ENCODE data around the gene FLRT2. TPM values are rescaled to one million over a fixed set of nuclear protein-coding genes. Genes with fewer than 3 reads are reported as not detected.

Gene FLRT2
- total RNA-seq, 1 donor from 2014 or later = 168 TPM

GRCh38 chr14:85675957-85676356 is 146.0 kb downstream of the FLRT2 start:
- no peak for DNase-seq (ENCODE audit: extremely low spot score, unreplicated experiment)
- no peaks in the 10 kb centered on the region for H3K9me3 Mint-ChIP-seq (ENCODE audit: unreplicated experiment)
- H3K4me3 Mint-ChIP-seq (ENCODE audit: unreplicated experiment) = no peak overlapping the region
- H3K36me3 Mint-ChIP-seq (ENCODE audit: unreplicated experiment) = no peaks in the 10 kb centered on the region
- TF ChIP-seq CTCF (IDR thresholded peaks at IDR 0.05) = no peak
- no peak overlapping the region for H3K27ac Mint-ChIP-seq (ENCODE audit: unreplicated experiment)
- H3K4me1 Mint-ChIP-seq (ENCODE audit: unreplicated experiment) = no peaks in the 10 kb centered on the region
- no peaks in the 10 kb centered on the region for H3K27me3 Mint-ChIP-seq (ENCODE audit: unreplicated experiment)

DNA sequence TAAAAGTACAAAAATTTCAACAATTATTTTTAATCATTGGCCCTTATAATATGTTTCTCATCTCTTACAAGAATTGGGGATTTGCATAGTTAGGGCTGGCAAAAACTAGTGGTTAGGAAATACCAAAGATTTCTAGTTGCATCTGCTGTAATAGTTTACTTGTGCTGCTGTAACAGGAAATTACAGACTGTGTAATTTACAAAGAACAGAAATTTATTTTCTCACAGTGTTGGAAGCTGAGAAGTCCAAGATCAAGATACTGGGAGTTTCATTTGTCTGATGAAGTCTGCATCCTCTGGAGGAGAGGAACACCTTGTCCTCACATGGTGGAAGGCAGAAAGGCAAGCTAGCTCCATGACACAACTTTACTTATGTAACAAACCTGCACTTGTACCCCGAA is 157.0 kb downstream of the FLRT2 start:
- peaks cover 1% of the 10 kb centered on the region for H3K4me1 Mint-ChIP-seq (ENCODE audit: unreplicated experiment)
- H3K27me3 Mint-ChIP-seq (ENCODE audit: unreplicated experiment) = no peaks in the 10 kb centered on the region

GRCh38 chr14:85687456-85687855 is 157.5 kb downstream of the FLRT2 start:
- H3K4me3 Mint-ChIP-seq (ENCODE audit: unreplicated experiment) = no peak overlapping the region
- no peaks in the 10 kb centered on the region for H3K9me3 Mint-ChIP-seq (ENCODE audit: unreplicated experiment)
- DNase-seq (ENCODE audit: extremely low spot score, unreplicated experiment) = no peak
- H3K4me1 Mint-ChIP-seq (ENCODE audit: unreplicated experiment) = peaks cover 1% of the 10 kb centered on the region
- no peaks in the 10 kb centered on the region for H3K27me3 Mint-ChIP-seq (ENCODE audit: unreplicated experiment)
- no peak overlapping the region for H3K27ac Mint-ChIP-seq (ENCODE audit: unreplicated experiment)
- TF ChIP-seq CTCF (IDR thresholded peaks at IDR 0.05) = no peak
- H3K36me3 Mint-ChIP-seq (ENCODE audit: unreplicated experiment) = no peaks in the 10 kb centered on the region

More for the DNA sequence above, 157.0 kb downstream of the FLRT2 start:
- DNase-seq (ENCODE audit: extremely low spot score, unreplicated experiment) = no peak
- Mint-ChIP-seq H3K9me3 (ENCODE audit: unreplicated experiment) (no peaks in the 10 kb centered on the region), H3K27ac (ENCODE audit: unreplicated experiment) (no peak overlapping the region), H3K4me3 (ENCODE audit: unreplicated experiment) (no peak overlapping the region), H3K36me3 (ENCODE audit: unreplicated experiment) (no peaks in the 10 kb centered on the region)
- TF ChIP-seq CTCF (IDR thresholded peaks at IDR 0.05) = no peak

GRCh38 chr14:85688006-85688405 is 158.1 kb downstream of the FLRT2 start:
- DNase-seq (ENCODE audit: extremely low spot score, unreplicated experiment) = no peak
- no peaks in the 10 kb centered on the region for H3K36me3 Mint-ChIP-seq (ENCODE audit: unreplicated experiment)
- no peaks in the 10 kb centered on the region for H3K9me3 Mint-ChIP-seq (ENCODE audit: unreplicated experiment)
- H3K4me3 Mint-ChIP-seq (ENCODE audit: unreplicated experiment) = no peak overlapping the region
- H3K27ac Mint-ChIP-seq (ENCODE audit: unreplicated experiment) = no peak overlapping the region
- H3K27me3 Mint-ChIP-seq (ENCODE audit: unreplicated experiment) = no peaks in the 10 kb centered on the region
- peaks cover 1% of the 10 kb centered on the region for H3K4me1 Mint-ChIP-seq (ENCODE audit: unreplicated experiment)
- no peak for TF ChIP-seq CTCF (IDR thresholded peaks at IDR 0.05)

- Mint-ChIP-seq H3K9me3 (ENCODE audit: unreplicated experiment) (no peaks in the 10 kb centered on the region), H3K4me1 (ENCODE audit: unreplicated experiment) (no peaks in the 10 kb centered on the region), H3K4me3 (ENCODE audit: unreplicated experiment) (no peak overlapping the region), H3K27ac (ENCODE audit: unreplicated experiment) (no peak overlapping the region), H3K27me3 (ENCODE audit: unreplicated experiment) (no peaks in the 10 kb centered on the region), H3K36me3 (ENCODE audit: unreplicated experiment) (no peaks in the 10 kb centered on the region)
- no peak for TF ChIP-seq CTCF (IDR thresholded peaks at IDR 0.05)
- no peak for DNase-seq (ENCODE audit: extremely low spot score, unreplicated experiment)
Observed at GRCh38 chr14:85695300-85695699, 165.4 kb downstream of the FLRT2 start.
